HG03378 (cell line): ENCODE results near the gene EIF4G3.
"Not testable (repeated sequence)": the region's sequence is repeated elsewhere in the genome, so short reads cannot be mapped to it uniquely, and the experiment has no call there.

Experiments used
- ATAC-seq: cut with Tn5 transposase; IDR thresholded peaks from one replicate; pipeline ENCODE4 v1.9.1; 2021; ENCODE audit warnings: mild to moderate bottlenecking, moderate library complexity; ENCODE audit not compliant: unreplicated experiment

Gene EIF4G3

GRCh38 chr1:21156019-21156418 is 20.7 kb downstream of the EIF4G3 start:
- no peak for ATAC-seq

GRCh38 chr1:21154717-21155116 is 22.0 kb downstream of the EIF4G3 start:
- no peak for ATAC-seq

GRCh38 chr1:21153388-21153787 is 23.3 kb downstream of the EIF4G3 start:
- ATAC-seq, result no peak

GRCh38 chr1:21152423-21153100 is 24.1 kb downstream of the EIF4G3 start:
- ATAC-seq, result no peak

- ATAC-seq, result no peak
Measured at GRCh38 chr1:21149855-21150432, 26.8 kb downstream of the EIF4G3 start.

- ATAC-seq, result no peak
Measured at GRCh38 chr1:21149430-21149854, 27.3 kb downstream of the EIF4G3 start.

- no peak for ATAC-seq
Measured at GRCh38 chr1:21143752-21144151, 32.9 kb downstream of the EIF4G3 start.

- ATAC-seq, result no peak
Measured at GRCh38 chr1:21143138-21143537, 33.6 kb downstream of the EIF4G3 start.

- no peak for ATAC-seq
Measured at GRCh38 chr1:21141030-21141429, 35.7 kb downstream of the EIF4G3 start.

GRCh38 chr1:21139601-21140000 is 37.1 kb downstream of the EIF4G3 start:
- no peak for ATAC-seq

GRCh38 chr1:21136344-21136743 is 40.4 kb downstream of the EIF4G3 start:
- not testable (repeated sequence) for ATAC-seq

GRCh38 chr1:21131200-21131599 is 45.5 kb downstream of the EIF4G3 start:
- ATAC-seq, result no peak

- ATAC-seq, result no peak
Measured at GRCh38 chr1:21129407-21129806, 47.3 kb downstream of the EIF4G3 start.

- ATAC-seq, result no peak
Measured at GRCh38 chr1:21126324-21126723, 50.4 kb downstream of the EIF4G3 start.

- ATAC-seq, result no peak
Measured at GRCh38 chr1:21124846-21125245, 51.9 kb downstream of the EIF4G3 start.

- no peak for ATAC-seq
Measured at GRCh38 chr1:21123287-21123948, 53.3 kb downstream of the EIF4G3 start.

GRCh38 chr1:21121764-21122471 is 54.8 kb downstream of the EIF4G3 start:
- ATAC-seq, result no peak

GRCh38 chr1:21118167-21118566 is 58.5 kb downstream of the EIF4G3 start:
- ATAC-seq, result no peak

- no peak for ATAC-seq
Measured at GRCh38 chr1:21117597-21118001, 59.1 kb downstream of the EIF4G3 start.

- ATAC-seq, result no peak
Measured at GRCh38 chr1:21117159-21117558, 59.5 kb downstream of the EIF4G3 start.

GRCh38 chr1:21115098-21115760 is 61.5 kb downstream of the EIF4G3 start:
- no peak for ATAC-seq
